ENCODE measurements around the gene TOM1L2.

DNA sequence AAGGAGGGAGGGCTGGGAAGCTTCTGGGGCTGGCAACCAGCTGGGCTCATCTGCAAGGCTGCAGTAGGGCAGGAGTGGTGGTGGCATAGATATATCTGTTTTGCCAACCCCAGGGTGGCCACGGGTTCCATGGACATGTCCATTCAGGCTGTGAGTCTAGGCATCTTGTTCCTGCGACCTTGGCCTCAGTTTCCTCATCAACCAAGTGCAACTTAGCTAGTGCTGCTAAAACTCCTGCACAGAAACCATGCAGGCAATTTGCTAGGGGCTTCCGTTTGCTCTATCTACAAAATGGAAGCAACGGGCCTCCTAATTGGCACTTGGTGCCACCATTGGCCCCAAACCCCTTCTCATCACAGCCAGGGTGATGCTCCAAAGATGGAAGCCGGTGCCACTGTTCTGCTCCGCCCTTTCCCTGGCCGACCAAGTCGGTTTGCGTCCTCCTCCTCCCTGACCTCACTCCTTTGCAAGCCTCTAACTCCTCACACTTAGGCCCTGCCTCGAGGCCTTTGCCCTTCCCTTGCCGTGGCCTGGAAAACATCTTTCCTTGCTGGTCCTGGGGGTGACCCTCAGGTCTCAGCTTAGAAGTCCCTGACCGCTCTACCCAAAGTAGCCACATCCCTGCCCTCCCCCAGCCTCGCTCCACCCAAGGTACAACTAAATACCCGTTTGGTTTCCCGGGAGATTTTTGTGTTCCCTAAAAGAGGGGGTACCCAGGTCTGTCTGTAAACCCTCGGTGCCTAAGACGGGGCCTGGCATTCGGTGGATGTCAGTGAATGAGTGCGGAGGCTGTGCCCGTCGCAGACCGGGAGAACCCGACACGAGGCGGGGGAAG is 136.6 kb downstream of the TOM1L2 start:
- TF ChIP-seq ZNF384 (IDR thresholded peaks at IDR 0.05) (no peak), HDGF (IDR thresholded peaks at IDR 0.05; ENCODE audit: borderline replicate concordance) (no peak), ARNT (IDR thresholded peaks at IDR 0.05) (no peak), FOXA1 (IDR thresholded peaks at IDR 0.05) (no peak), BHLHE40 (IDR thresholded peaks at IDR 0.05; ENCODE audit: borderline replicate concordance) (no peak), SP1 (IDR thresholded peaks at IDR 0.05) (no peak), FOXK2 (IDR thresholded peaks at IDR 0.05) (no peak), TARDBP (IDR thresholded peaks at IDR 0.05) (no peak)
